HG03103 (cell line): ENCODE measurements around the gene SF3B3.

Experiments used
- ATAC-seq: cut with Tn5 transposase; IDR thresholded peaks from one replicate; pipeline ENCODE4 v1.9.1; 2021; ENCODE audit warnings: low read depth; ENCODE audit not compliant: unreplicated experiment

The SF3B3 gene

DNA sequence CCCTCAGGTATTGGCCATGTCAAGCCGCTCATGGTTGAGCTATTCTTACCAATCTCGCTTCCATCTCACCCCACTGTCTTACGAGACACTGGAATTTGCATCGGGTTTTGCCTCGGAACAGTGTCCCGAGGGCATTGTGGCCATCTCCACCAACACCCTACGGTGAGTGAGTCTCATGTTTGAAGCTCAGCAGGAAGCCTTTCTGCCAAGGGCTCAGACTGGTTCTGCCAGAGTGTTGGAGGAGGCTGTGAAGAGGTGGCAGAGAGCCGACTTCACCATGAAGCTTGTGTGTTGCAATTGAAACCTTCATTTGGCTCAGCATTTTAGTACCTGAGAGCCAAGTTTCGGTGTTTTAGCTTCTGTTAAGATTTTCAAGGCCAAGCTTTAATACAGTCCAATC is 38.0 kb downstream of the SF3B3 start:
- no peak for ATAC-seq

- ATAC-seq = no peak
These were observed 40.0 kb downstream of the SF3B3 start for GRCh38 chr16:70563636-70564035.

DNA sequence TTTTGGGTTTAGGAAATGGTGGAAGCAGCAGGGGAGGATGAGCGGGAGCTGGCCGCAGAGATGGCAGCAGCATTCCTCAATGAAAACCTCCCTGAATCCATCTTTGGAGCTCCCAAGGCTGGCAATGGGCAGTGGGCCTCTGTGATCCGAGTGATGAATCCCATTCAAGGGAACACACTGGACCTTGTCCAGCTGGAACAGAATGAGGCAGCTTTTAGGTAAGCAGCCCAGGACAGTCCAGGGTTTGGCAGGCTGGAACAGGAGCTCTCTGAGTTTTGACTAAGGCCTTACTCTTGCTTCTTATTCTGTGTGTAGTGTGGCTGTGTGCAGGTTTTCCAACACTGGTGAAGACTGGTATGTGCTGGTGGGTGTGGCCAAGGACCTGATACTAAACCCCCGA is 41.4 kb downstream of the SF3B3 start:
- ATAC-seq = no peak

DNA sequence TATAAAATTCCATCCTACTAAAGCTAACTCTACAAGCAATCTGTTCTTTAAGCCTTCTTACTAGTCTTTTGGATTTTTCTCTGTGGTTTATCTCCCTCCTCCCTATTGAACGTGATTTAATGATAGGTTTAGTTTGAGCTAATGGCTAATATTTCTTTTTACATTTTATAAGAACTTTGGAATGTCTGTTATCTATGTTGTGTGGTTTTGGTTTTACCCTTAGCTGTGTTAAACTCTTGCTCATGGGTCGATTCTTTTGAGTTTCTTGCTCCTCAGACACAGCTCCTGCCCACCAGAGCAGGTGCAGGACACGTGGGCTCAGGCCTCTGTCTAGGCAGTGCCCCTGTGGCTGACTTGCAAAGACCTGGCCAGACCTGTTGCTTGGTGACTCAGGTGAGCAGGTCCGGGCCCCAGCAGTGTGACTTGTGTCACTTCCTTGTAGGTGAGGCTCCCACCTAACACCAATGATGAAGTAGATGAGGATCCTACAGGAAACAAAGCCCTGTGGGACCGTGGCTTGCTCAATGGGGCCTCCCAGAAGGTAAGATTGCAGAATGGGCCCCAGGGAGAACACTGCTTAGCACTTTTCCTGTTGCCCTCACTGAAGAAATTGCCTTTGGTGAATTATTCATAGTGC is 45.1 kb downstream of the SF3B3 start:
- ATAC-seq = no peak

DNA sequence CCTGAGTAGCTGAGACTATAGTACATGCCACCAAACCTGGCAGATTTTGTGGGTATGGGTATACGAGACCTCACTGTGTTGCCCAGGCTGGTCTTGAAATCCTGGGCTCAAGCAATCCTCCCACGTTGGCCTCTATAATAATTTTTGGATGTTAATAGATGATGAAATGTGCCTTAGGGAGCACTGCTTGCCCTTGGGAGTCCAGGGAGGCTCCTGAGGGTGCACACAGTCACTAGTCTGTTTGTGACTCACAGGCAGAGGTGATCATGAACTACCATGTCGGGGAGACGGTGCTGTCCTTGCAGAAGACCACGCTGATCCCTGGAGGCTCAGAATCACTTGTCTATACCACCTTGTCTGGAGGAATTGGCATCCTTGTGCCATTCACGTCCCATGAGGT is 46.1 kb downstream of the SF3B3 start:
- no peak for ATAC-seq

- ATAC-seq = no peak
These were observed 47.5 kb downstream of the SF3B3 start for GRCh38 chr16:70570967-70571570.

GRCh38 chr16:70571623-70572022 is 48.0 kb downstream of the SF3B3 start:
- ATAC-seq = no peak

DNA sequence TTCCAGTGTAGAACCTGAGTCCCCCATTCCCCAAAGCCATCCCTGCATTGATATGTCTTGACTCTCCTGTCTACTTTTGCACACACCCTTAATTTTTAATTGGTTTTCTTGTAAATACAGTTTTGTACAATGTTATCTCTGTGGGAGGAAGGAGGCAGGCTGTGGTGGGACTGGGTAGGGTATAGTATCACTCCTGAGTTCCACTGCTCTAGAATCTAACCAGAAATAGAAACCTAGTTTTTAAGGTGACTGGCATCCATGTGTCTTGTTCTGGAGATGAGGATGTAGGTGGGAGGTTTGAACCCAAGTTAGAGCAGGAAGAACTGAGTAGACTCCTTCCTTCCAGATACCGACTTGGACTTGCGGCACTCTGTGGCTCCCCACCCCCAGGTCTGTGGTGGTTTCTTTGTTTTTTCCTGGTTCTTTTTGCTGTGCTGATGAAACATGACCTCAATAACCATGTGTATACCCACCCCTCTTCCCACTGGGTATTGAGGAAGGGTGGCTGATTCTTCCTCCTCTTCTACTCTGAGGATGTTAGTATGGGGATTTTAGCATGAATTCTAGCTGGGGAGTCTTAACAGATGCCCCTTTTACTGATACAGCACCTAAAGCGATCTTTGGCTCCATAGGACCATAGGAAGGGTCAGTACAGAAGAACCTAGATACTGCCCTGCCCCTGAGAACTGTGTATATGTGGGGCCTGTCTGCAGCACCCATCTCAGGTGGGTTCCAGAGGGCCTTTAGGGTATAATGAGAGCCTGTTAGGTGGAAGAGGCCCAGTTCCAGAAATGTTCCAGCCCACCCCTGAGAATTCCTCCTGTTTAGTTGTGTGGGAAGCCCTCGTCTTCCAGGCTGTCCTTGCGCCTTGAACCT is 48.7 kb downstream of the SF3B3 start:
- ATAC-seq = no peak

DNA sequence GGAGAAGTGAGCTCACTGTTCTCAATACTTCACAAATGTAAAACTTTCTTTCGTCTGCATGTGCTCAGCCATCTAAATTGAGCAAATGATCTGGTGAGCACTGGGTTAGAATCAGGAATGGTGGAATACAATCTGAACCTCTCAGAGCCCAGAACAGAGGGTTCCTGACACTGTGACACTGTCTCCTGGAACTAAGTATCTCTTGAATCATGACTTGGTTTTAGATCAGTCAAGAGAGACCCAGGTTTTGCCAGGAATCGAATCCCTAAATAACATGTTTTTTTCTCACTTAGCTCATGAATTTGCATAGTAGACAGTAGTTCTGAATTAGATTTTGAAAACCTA is 49.3 kb downstream of the SF3B3 start:
- ATAC-seq = no peak

DNA sequence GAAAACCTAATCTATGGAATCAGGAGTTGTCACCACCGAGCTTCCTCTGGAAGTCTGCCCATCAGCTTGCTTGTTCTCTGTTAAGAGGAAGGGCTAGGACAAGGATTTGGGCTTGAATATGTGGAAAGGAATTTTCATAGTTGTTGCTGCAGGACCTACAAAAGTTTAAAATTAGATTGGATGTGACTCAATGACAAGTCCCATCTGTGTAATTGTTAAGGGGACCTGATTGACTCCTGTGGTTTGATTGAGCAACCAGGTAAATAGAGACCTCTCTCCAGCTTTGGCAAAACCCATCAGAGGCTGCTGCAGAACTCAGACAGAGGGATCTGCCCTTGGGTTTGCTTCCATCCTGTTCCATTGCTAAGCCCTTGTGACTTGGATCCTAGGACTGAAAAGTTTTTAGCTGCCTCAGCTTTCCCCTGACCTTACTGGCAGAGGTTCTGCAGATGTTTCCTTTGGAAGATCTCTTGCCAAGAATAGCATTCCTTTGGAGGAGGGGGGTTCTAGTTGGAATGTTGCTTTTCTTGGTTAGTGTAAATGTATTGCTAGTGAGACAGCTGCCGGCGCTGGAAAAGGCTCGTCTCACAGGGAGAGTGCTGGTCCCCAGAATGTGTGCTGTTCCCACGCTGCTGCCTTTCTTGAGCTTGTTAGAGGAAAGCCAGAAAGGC is 50.0 kb downstream of the SF3B3 start:
- no peak for ATAC-seq

GRCh38 chr16:70574595-70575271 is 51.1 kb downstream of the SF3B3 start:
- ATAC-seq = no peak

GRCh38 chr16:70575376-70575775 is 51.8 kb downstream of the SF3B3 start:
- ATAC-seq = no peak

DNA sequence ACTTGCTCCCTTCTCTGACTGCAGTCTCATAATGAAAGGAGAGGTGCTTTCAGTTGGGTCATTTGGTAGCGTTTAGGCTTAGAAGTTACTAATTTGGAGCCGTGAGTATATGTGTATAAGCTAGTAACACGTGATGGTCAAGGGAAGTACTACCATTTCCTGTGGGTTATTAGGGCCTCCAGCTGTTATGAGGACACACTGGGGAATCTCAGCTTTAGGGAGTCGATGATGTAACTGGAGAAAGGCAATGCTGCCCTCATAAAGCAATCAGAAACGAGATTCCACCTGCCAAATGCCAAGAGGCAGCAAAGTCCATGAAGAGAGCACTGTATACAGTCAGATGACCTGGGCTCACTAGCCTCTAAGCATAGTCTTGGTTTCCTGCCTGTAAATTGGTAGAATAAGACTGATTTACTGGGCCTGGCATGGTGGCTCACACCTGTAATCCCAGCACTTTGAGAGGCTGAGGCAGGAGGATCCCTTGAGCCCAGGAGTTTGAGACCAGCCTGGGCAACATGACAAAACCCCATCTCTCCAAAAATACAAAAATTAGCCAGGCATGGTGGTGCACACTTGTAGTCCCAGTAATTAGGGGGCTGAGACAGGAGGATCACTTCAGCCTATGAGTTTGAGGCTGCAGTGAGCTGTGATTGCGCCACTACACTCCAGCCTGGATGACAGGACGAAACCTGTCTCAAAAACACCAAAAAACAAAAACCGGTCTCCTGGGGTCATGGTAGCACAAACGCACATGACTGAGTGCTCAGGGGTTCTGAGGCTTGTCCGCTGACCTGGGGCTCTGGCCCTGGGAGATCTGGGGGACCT is 53.0 kb downstream of the SF3B3 start:
- ATAC-seq = peak; percentile 53

GRCh38 chr16:70577256-70577698 is 53.7 kb downstream of the SF3B3 start:
- no peak for ATAC-seq

- no peak for ATAC-seq
These were observed 54.4 kb downstream of the SF3B3 start for GRCh38 chr16:70578035-70578434.

DNA sequence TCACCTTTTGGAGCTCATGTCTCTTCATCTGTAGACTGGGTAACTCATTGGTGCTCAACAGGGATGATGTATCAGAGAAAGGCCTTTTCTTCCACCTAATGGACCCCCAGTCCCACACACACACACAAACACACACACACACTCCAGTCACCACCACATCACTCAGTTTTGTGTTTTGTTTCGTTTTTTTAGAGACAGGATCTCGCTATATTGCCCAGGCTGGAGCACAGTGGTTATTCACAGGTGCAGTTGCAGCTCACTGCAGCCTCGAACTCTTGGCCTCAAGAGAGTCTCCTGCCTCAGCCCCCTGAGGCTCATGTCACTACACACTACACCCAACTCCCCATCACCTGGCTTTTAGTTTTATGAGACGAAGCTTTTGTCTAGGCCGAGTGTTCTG is 55.6 kb downstream of the SF3B3 start:
- no peak for ATAC-seq

- no peak for ATAC-seq
These were observed 56.3 kb downstream of the SF3B3 start for GRCh38 chr16:70579648-70580630.

- no peak for ATAC-seq
These were observed 58.8 kb downstream of the SF3B3 start for GRCh38 chr16:70582280-70582978.
